ENCODE measurements around the gene GPR25. TPM values are rescaled to one million over a fixed set of nuclear protein-coding genes. Genes with fewer than 3 reads are reported as not detected.

The GPR25 gene
- total RNA-seq, 1 experiment from 2014 or later: not detected

GRCh38 chr1:200922406-200922805 lies 49.6 kb downstream of the GPR25 start:
- Histone ChIP-seq H3K27ac (ENCODE audit: low read depth, low read length, poor library complexity, severe bottlenecking) (no peak overlapping the region), H3K36me3 (ENCODE audit: insufficient read depth, low read length, poor library complexity, severe bottlenecking) (no peaks in the 10 kb centered on the region), H3K27me3 (replicated peaks; ENCODE audit: insufficient read depth, low read depth, low read length, poor library complexity) (no peaks in the 10 kb centered on the region), H3K9me3 (ENCODE audit: low read depth, low read length, poor library complexity, severe bottlenecking) (no peaks in the 10 kb centered on the region), H3K4me1 (ENCODE audit: insufficient read depth, low read length, poor library complexity, severe bottlenecking) (no peaks in the 10 kb centered on the region), H3K4me3 (ENCODE audit: low read depth, low read length, poor library complexity, severe bottlenecking) (no peak overlapping the region)
- POLR2A ChIA-PET (ENCODE audit: low non-redundant PET): no interaction called here
- BruUV-seq (replicated peaks): no TSS peak
- CTCF ChIA-PET: no interaction called here
- intact Hi-C loops (cut with micrococcal nuclease; ENCODE audit: unreplicated experiment): no loop called here
- no peak for DNase-seq (ENCODE audit: low spot score)
- TF ChIP-seq EZH2 (IDR thresholded peaks at IDR 0.05; ENCODE audit: borderline replicate concordance, low read depth, low read length, poor library complexity, severe bottlenecking) (no peak), CTCF (conservative IDR thresholded peaks at IDR 0.05; ENCODE audit: low read depth, low read length) (no peak)

- Histone ChIP-seq H3K27ac (ENCODE audit: low read depth, low read length, poor library complexity, severe bottlenecking) (no peak overlapping the region), H3K4me3 (ENCODE audit: low read depth, low read length, poor library complexity, severe bottlenecking) (no peak overlapping the region), H3K4me1 (ENCODE audit: insufficient read depth, low read length, poor library complexity, severe bottlenecking) (no peaks in the 10 kb centered on the region), H3K9me3 (ENCODE audit: low read depth, low read length, poor library complexity, severe bottlenecking) (no peaks in the 10 kb centered on the region), H3K36me3 (ENCODE audit: insufficient read depth, low read length, poor library complexity, severe bottlenecking) (no peaks in the 10 kb centered on the region), H3K27me3 (replicated peaks; ENCODE audit: insufficient read depth, low read depth, low read length, poor library complexity) (no peaks in the 10 kb centered on the region)
- intact Hi-C loops (cut with micrococcal nuclease; ENCODE audit: unreplicated experiment): no loop called here
- ChIA-PET POLR2A (ENCODE audit: low non-redundant PET) (interaction anchor here (0.6 kb wide), 1 partner anchor 1087 kb away, joined by 4 read pairs; no protein-coding TSS in a partner anchor), CTCF (no interaction called here)
- no peak for TF ChIP-seq EZH2 (IDR thresholded peaks at IDR 0.05; ENCODE audit: borderline replicate concordance, low read depth, low read length, poor library complexity, severe bottlenecking)
- TF ChIP-seq CTCF (conservative IDR thresholded peaks at IDR 0.05; ENCODE audit: low read depth, low read length): no peak
- no TSS peak for BruUV-seq (replicated peaks)
- DNase-seq (ENCODE audit: low spot score): no peak
Observed at GRCh38 chr1:200923601-200924000, 50.8 kb downstream of the GPR25 start.

Other genes with a start within 250 kb of the GPR25 start
- gene DDX59, start 203.1 kb upstream of the GPR25 start, total RNA-seq (2021): 16.0 and 17.4 TPM in 2 replicates
- 39.4 and 39.5 TPM in 2 replicates for gene CAMSAP2, start 134.1 kb upstream of the GPR25 start, total RNA-seq (2021)
- 0.33 and 0.45 TPM in 2 replicates for gene INAVA, start 21.9 kb downstream of the GPR25 start, total RNA-seq (2021)
- gene KIF21B, start 150.7 kb downstream of the GPR25 start, total RNA-seq (2021): 0.60 and 1.5 TPM in 2 replicates
- gene CACNA1S, start 239.4 kb downstream of the GPR25 start, total RNA-seq (2021): not detected in 2 replicates